Testis (tissue), 3 donors: ENCODE measurements around the gene TCN2. TPM values are rescaled to one million over a fixed set of nuclear protein-coding genes. Genes with fewer than 3 reads are reported as not detected.
"Not testable (repeated sequence)": the region's sequence is repeated elsewhere in the genome, so short reads cannot be mapped to it uniquely, and the experiment has no call there.

Source experiments
- DNase-seq: peaks from one replicate; pipeline ENCODE4 v3.0.0-alpha.2; 2019
- H3K27ac ChIP-seq, 2 donors: fragments of 200-600 bp; sonication (generic); one replicate each; pipeline ENCODE4 v1.5.1; 2019
- H3K27me3 ChIP-seq: fragments of 200-600 bp; sonication (generic); one replicate; pipeline ENCODE4 v1.5.1; 2019
- H3K36me3 ChIP-seq: fragments of 200-600 bp; sonication (generic); one replicate; pipeline ENCODE4 v1.5.1; 2017; ENCODE audit warnings: low read depth; ENCODE audit errors: missing control alignments
- H3K4me1 ChIP-seq: fragments of 200-600 bp; sonication (generic); one replicate; pipeline ENCODE4 v1.5.1; 2019
- H3K4me3 ChIP-seq, 2 donors: fragments of 200-600 bp; sonication (generic); one replicate each; pipeline ENCODE4 v1.5.1; 2017 to 2019
- H3K9me3 ChIP-seq: fragments of 200-600 bp; sonication (generic); one replicate; pipeline ENCODE4 v1.5.1; 2017
- CTCF ChIP-seq, 3 experiments: fragments of 450-650 bp in 2 of 3; fragments of 200-600 bp in 1 of 3; sonication (generic) in 1 of 3; IDR thresholded peaks; one replicate each; pipeline ENCODE4 v1.5.1; 2016 to 2019; ENCODE audit warnings: antibody characterized with exemption in 3 of 3, mild to moderate bottlenecking in 2 of 3, moderate library complexity in 1 of 3
- POLR2A ChIP-seq: fragments of 450-650 bp; IDR thresholded peaks from one replicate; pipeline ENCODE4 v1.6.1; 2017; ENCODE audit warnings: antibody characterized with exemption, mild to moderate bottlenecking, moderate library complexity
- WGBS, 2 donors: methylation state at CpG; one replicate each; pipeline ENCODE4 v1.1.5; 2018; 5-methylcytosine and 5-hydroxymethylcytosine counted together
- intact Hi-C: fragments of 100-400 bp; cut with DNase I; formaldehyde crosslinking; loops from one replicate; pipeline ENCODE4 v1.15.1; 2023; ENCODE audit warnings: low total_unique reads
- polyA plus RNA-seq: library from polyadenylated mRNA; stranded (reverse); fragments of 350-450 nt; fragmentation: Illumina TruSeq; extraction: RNeasy Lipid Tissue Mini Kit (QIAGEN cat#74804); gene quantifications from one replicate; pipeline ENCODE4 v1.2.3, GENCODE V29; 2014; ENCODE audit warnings: low read depth, low replicate concordance; ENCODE audit not compliant: insufficient read depth
- total RNA-seq, 2 donors: library from RNA; depleted of rRNA; stranded (reverse); fragments of >200 nt; gene quantifications; one replicate each; pipeline ENCODE4 v1.2.3, GENCODE V29; 2016

The TCN2 gene
- total and polyA plus RNA-seq, 3 donors from 2014 or later = 30.5 to 40.7 (median 40.6) TPM

GRCh38 chr22:30562366-30562765 is 44.6 kb upstream of the TCN2 start:
- Histone ChIP-seq H3K36me3 (no peaks in the 10 kb centered on the region), H3K4me1 (peaks cover 7% of the 10 kb centered on the region), H3K27ac (no peak overlapping the region), H3K9me3 (no peaks in the 10 kb centered on the region), H3K27me3 (no peaks in the 10 kb centered on the region), H3K4me3 (no peak overlapping the region)
- DNase-seq = no peak
- TF ChIP-seq POLR2A = no peak
- no peak for TF ChIP-seq CTCF (IDR thresholded peaks at IDR 0.05)
- 80 to 83% methylated on average over 6 of the region's 6 CpGs for WGBS, 2 donors
- intact Hi-C loops = no loop called here

GRCh38 chr22:30564045-30564760 is 42.8 kb upstream of the TCN2 start:
- Histone ChIP-seq H3K27ac (no peak overlapping the region), H3K36me3 (no peaks in the 10 kb centered on the region), H3K27me3 (no peaks in the 10 kb centered on the region), H3K9me3 (no peaks in the 10 kb centered on the region), H3K4me1 (peaks cover 7% of the 10 kb centered on the region), H3K4me3 (no peak overlapping the region)
- WGBS, 2 donors = 70 to 78% methylated on average over 8 of the region's 8 CpGs
- no peak for TF ChIP-seq CTCF (IDR thresholded peaks at IDR 0.05)
- TF ChIP-seq POLR2A = no peak
- no peak for DNase-seq
- intact Hi-C loops = no loop called here

GRCh38 chr22:30564761-30565119 is 42.2 kb upstream of the TCN2 start:
- H3K4me1 ChIP-seq = peaks cover 4% of the 10 kb centered on the region
- H3K27ac ChIP-seq = no peak overlapping the region
- intact Hi-C loops = no loop called here
- H3K4me3 ChIP-seq = no peak overlapping the region
- no peaks in the 10 kb centered on the region for H3K36me3 ChIP-seq
- no peaks in the 10 kb centered on the region for H3K27me3 ChIP-seq
- no peaks in the 10 kb centered on the region for H3K9me3 ChIP-seq
- WGBS, 2 donors = 43 to 46% methylated on average over 3 of the region's 3 CpGs
- TF ChIP-seq CTCF (IDR thresholded peaks at IDR 0.05) (no peak), POLR2A (no peak)
- no peak for DNase-seq

- Histone ChIP-seq H3K9me3 (no peaks in the 10 kb centered on the region), H3K4me1 (no peaks in the 10 kb centered on the region), H3K27me3 (no peaks in the 10 kb centered on the region), H3K36me3 (no peaks in the 10 kb centered on the region), H3K27ac (no peak overlapping the region), H3K4me3 (no peak overlapping the region)
- 72 to 76% methylated on average over 4 of the region's 4 CpGs for WGBS, 2 donors
- DNase-seq = no peak
- intact Hi-C loops = no loop called here
- no peak for TF ChIP-seq CTCF (IDR thresholded peaks at IDR 0.05)
- TF ChIP-seq POLR2A = no peak
These were observed 41.6 kb upstream of the TCN2 start for GRCh38 chr22:30565341-30565740.

- Histone ChIP-seq H3K4me1 (no peaks in the 10 kb centered on the region), H3K36me3 (no peaks in the 10 kb centered on the region), H3K4me3 (no peak overlapping the region), H3K27ac (no peak overlapping the region), H3K27me3 (no peaks in the 10 kb centered on the region), H3K9me3 (no peaks in the 10 kb centered on the region)
- DNase-seq = no peak
- 80 to 93% methylated on average over 7 of the region's 7 CpGs for WGBS, 2 donors
- no peak for TF ChIP-seq CTCF (IDR thresholded peaks at IDR 0.05)
- TF ChIP-seq POLR2A = no peak
- intact Hi-C loops = no loop called here
These were observed 40.8 kb upstream of the TCN2 start for GRCh38 chr22:30566125-30566524.

GRCh38 chr22:30567277-30567676 is 39.7 kb upstream of the TCN2 start:
- H3K9me3 ChIP-seq, H3K36me3 ChIP-seq, H3K27me3 ChIP-seq, H3K27ac ChIP-seq, DNase-seq, H3K4me1 ChIP-seq, H3K4me3 ChIP-seq, intact Hi-C loops: not testable (repeated sequence)
- WGBS, 2 donors = 96 to 97% methylated on average over 6 of the region's 6 CpGs
